HG03432 (cell line): ENCODE measurements around the gene RHOH.
"Not testable (repeated sequence)": the region's sequence is repeated elsewhere in the genome, so short reads cannot be mapped to it uniquely, and the experiment has no call there.

Source experiments
- ATAC-seq: cut with Tn5 transposase; IDR thresholded peaks from one replicate; pipeline ENCODE4 v1.9.1; 2021; ENCODE audit warnings: mild to moderate bottlenecking, moderate library complexity; ENCODE audit not compliant: unreplicated experiment

Gene RHOH

GRCh38 chr4:40196724-40197281 lies at the start of gene RHOH:
Gene RHOH, plus strand, starts transcription at chr4:40197031. Its CDS starts 46,356 bp downstream, at chr4:40243387.
- ATAC-seq, result peak; percentile 28

- ATAC-seq, result not testable (repeated sequence)
Observed at GRCh38 chr4:40147490-40147889, 49.3 kb upstream of the RHOH start.

- peak; percentile 60 for ATAC-seq
Observed at GRCh38 chr4:40149960-40150385, 46.9 kb upstream of the RHOH start.

- ATAC-seq, result no peak
Observed at GRCh38 chr4:40150932-40151331, 45.9 kb upstream of the RHOH start.

- ATAC-seq, result no peak
Observed at GRCh38 chr4:40152637-40153036, 44.2 kb upstream of the RHOH start.

- ATAC-seq, result no peak
Observed at GRCh38 chr4:40157436-40157835, 39.4 kb upstream of the RHOH start.

- ATAC-seq, result no peak
Observed at GRCh38 chr4:40160258-40160657, 36.6 kb upstream of the RHOH start.

- ATAC-seq, result no peak
Observed at GRCh38 chr4:40164459-40164858, 32.4 kb upstream of the RHOH start.

- no peak for ATAC-seq
Observed at GRCh38 chr4:40165916-40166315, 30.9 kb upstream of the RHOH start.

- ATAC-seq, result no peak
Observed at GRCh38 chr4:40168070-40168469, 28.8 kb upstream of the RHOH start.

- peak; percentile 55 for ATAC-seq
Observed at GRCh38 chr4:40170588-40170987, 26.2 kb upstream of the RHOH start.

- ATAC-seq, result peak; percentile 81
Observed at GRCh38 chr4:40173470-40173875, 23.4 kb upstream of the RHOH start.

GRCh38 chr4:40176602-40177001 lies 20.2 kb upstream of the RHOH start:
- ATAC-seq, result no peak

GRCh38 chr4:40177591-40177990 lies 19.2 kb upstream of the RHOH start:
- ATAC-seq, result no peak

GRCh38 chr4:40178672-40179071 lies 18.2 kb upstream of the RHOH start:
- no peak for ATAC-seq

GRCh38 chr4:40179360-40179759 lies 17.5 kb upstream of the RHOH start:
- no peak for ATAC-seq

GRCh38 chr4:40180356-40180755 lies 16.5 kb upstream of the RHOH start:
- no peak for ATAC-seq

- no peak for ATAC-seq
Observed at GRCh38 chr4:40182001-40182400, 14.8 kb upstream of the RHOH start.

GRCh38 chr4:40182954-40183353 lies 13.9 kb upstream of the RHOH start:
- ATAC-seq, result no peak

- ATAC-seq, result peak; percentile 42
Observed at GRCh38 chr4:40183615-40184411, 13.0 kb upstream of the RHOH start.

- ATAC-seq, result peak; percentile 68
Observed at GRCh38 chr4:40185830-40186664, 10.8 kb upstream of the RHOH start.

GRCh38 chr4:40186665-40187014 lies 10.2 kb upstream of the RHOH start:
- ATAC-seq, result no peak
